Esophagus muscularis mucosa (tissue), 3 donors: ENCODE data around the gene OR2F1.

Experiments used
- POLR2A ChIP-seq: fragments of 450-650 bp; IDR thresholded peaks from one replicate; pipeline ENCODE4 v1.6.1; 2017; ENCODE audit warnings: antibody characterized with exemption, moderate library complexity, mild to moderate bottlenecking, low read depth
- POLR2AphosphoS5 ChIP-seq, 2 donors: sonication (generic); formaldehyde crosslinking; IDR thresholded peaks; one replicate each; pipeline ENCODE4 v1.6.1; 2017; ENCODE audit warnings: antibody characterized with exemption in 2 of 2
- TF ChIP-seq, protein P1 (sequence below), 3 experiments: fragments of 200-600 bp in 2 of 3; fragments of 450-650 bp in 1 of 3; sonication (generic) in 2 of 3; IDR thresholded peaks; one replicate each; pipeline ENCODE4 v1.5.1; 2017 to 2019; ENCODE audit warnings: antibody characterized with exemption in 3 of 3, mild to moderate bottlenecking in 2 of 3, moderate library complexity in 1 of 3

GRCh38 chr7:143909863-143910262 is 44.8 kb upstream of the OR2F1 start:
- TF ChIP-seq POLR2AphosphoS5 (IDR thresholded peaks at IDR 0.05), result no peak
- no peak for TF ChIP-seq POLR2A
- TF ChIP-seq, protein P1, sequence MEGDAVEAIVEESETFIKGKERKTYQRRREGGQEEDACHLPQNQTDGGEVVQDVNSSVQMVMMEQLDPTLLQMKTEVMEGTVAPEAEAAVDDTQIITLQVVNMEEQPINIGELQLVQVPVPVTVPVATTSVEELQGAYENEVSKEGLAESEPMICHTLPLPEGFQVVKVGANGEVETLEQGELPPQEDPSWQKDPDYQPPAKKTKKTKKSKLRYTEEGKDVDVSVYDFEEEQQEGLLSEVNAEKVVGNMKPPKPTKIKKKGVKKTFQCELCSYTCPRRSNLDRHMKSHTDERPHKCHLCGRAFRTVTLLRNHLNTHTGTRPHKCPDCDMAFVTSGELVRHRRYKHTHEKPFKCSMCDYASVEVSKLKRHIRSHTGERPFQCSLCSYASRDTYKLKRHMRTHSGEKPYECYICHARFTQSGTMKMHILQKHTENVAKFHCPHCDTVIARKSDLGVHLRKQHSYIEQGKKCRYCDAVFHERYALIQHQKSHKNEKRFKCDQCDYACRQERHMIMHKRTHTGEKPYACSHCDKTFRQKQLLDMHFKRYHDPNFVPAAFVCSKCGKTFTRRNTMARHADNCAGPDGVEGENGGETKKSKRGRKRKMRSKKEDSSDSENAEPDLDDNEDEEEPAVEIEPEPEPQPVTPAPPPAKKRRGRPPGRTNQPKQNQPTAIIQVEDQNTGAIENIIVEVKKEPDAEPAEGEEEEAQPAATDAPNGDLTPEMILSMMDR (IDR thresholded peaks at IDR 0.05), result no peak
